Measurements from ENCODE around the gene CKS1B. TPM values are rescaled to one million over a fixed set of nuclear protein-coding genes. Genes with fewer than 3 reads are reported as not detected.
A peak's percentile ranks its signal among the peaks of the same experiment; 100 is the strongest.

CKS1B gene
- total and polyA plus RNA-seq, 9 of the 15 experiments (the other 6 are each of a cell fraction or from before 2014, with no cell fraction given) = 215 to 1,103 (median 460) TPM

GRCh38 chr1:154973344-154974101, 958 bp upstream of the CKS1B start (continued):
- TF ChIP-seq MNT (conservative IDR thresholded peaks at IDR 0.05) (peak in 1 of 2 experiments; percentile 65; a peak in 3 of 4 replicates), GATA2 (CRISPR knock-in tag; IDR thresholded peaks at IDR 0.05) (peak; percentile 49), HDAC1 (IDR thresholded peaks at IDR 0.05) (peak in 1 of 2 experiments; percentile 71; a peak in 1 of 4 replicates), NFATC3 (IDR thresholded peaks at IDR 0.05) (peak; percentile 49; the same call in 1 of the 2 replicates), CTCF (IDR thresholded peaks at IDR 0.05 in 2 of 3, conservative IDR thresholded peaks at IDR 0.05 in 1 of 3; ENCODE audit: insufficient read depth in 2 of 3, low read depth in 1 of 3, low read length in 3 of 3) (peak in 1 of 3 experiments; percentile 15; a peak in 1 of 6 replicates), JUND (IDR thresholded peaks at IDR 0.05; ENCODE audit: borderline replicate concordance, low read depth, low read length) (peak; percentile 54), JUND (tag; IDR thresholded peaks at IDR 0.05; ENCODE audit: borderline replicate concordance, low read depth, low read length) (peak; percentile 2; the same call in 1 of the 3 replicates), ARID1B (IDR thresholded peaks at IDR 0.05) (peak; percentile 77), CCNT2 (IDR thresholded peaks at IDR 0.05; ENCODE audit: borderline replicate concordance, extremely low read depth, insufficient read length, low read depth, low read length) (peak; percentile 14), TAF7 (tag; IDR thresholded peaks at IDR 0.05) (0 out of 2 replicates have a peak, but pooled peaks have one; percentile 29), SNIP1 (IDR thresholded peaks at IDR 0.05; ENCODE audit: low read depth) (peak; percentile 55), POLR2AphosphoS5 (IDR thresholded peaks at IDR 0.05; ENCODE audit: control insufficient read depth, insufficient read depth, low read depth, low read length) (peak; percentile 85), PRDM10 (IDR thresholded peaks at IDR 0.05; ENCODE audit: partially characterized antibody) (peak; percentile 19), HNRNPUL1 (IDR thresholded peaks at IDR 0.05; ENCODE audit: low read length) (no peak), FOXK2 (conservative IDR thresholded peaks at IDR 0.05 in 1 of 2, IDR thresholded peaks at IDR 0.05 in 1 of 2; ENCODE audit: low read depth in 2 of 2) (peak; percentile 54 to 60; a peak in 3 of 4 replicates), SUPT5H (IDR thresholded peaks at IDR 0.05) (peak; percentile 88), FOXP4 (CRISPR knock-in tag; IDR thresholded peaks at IDR 0.05; ENCODE audit: borderline replicate concordance) (no peak)
